GF-D8 (cell line): Measurements from ENCODE around the gene CTNNA1.

Experiments used
- DNase-seq: peaks from one replicate; lab custom pipeline; 2025; lab: John Stamatoyannopoulos, UW

Gene CTNNA1

DNA sequence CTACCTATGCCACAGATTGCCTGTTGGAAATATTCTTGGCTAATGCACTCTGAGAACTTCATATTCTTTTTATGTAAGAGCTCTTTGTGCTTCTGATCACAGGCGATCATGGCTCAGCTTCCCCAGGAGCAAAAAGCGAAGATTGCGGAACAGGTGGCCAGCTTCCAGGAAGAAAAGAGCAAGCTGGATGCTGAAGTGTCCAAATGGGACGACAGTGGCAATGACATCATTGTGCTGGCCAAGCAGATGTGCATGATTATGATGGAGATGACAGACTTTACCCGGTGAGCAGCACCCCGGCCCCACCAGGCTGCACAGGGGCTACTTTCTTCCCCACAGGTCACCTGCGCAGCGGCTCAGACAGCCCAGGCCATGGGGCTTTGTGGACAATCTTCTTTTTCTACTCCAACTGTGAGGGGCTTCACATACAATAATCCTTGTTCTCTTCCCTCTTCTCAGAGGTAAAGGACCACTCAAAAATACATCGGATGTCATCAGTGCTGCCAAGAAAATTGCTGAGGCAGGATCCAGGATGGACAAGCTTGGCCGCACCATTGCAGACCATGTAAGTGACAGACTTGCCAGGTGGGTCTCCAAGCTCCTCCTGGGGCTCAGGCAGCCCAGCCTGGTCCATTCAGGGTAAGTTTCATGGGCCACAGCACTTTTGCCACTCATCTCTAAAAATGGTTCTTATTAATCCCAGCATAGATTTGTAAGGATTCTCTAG is 177.3 kb downstream of the CTNNA1 start:
- DNase-seq = no peak

DNA sequence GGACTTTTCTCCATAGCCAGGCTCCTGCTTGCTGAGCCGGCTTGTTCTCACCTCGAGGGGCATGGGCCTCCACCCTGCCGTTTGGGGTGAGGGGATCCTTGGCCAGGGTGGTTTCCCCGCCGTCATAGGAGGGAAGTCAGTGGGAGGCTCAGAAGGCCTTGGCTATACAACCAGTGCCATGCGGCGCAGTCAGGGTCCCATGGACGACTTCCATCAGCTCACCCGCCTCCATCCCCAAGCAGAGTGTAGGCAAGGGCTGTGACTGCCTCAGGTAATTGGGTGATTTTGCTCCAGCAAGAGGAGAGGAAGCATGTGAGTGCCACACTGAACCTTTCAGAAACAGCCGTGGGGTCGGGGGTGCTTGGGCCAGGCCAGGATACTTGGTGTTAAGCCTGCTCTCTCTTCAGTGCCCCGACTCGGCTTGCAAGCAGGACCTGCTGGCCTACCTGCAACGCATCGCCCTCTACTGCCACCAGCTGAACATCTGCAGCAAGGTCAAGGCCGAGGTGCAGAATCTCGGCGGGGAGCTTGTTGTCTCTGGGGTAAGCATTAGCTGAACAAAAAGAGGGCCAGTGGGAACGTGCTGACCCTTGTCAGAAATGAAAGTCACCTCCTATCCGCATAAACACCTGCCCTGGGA is 179.1 kb downstream of the CTNNA1 start:
- DNase-seq = no peak

DNA sequence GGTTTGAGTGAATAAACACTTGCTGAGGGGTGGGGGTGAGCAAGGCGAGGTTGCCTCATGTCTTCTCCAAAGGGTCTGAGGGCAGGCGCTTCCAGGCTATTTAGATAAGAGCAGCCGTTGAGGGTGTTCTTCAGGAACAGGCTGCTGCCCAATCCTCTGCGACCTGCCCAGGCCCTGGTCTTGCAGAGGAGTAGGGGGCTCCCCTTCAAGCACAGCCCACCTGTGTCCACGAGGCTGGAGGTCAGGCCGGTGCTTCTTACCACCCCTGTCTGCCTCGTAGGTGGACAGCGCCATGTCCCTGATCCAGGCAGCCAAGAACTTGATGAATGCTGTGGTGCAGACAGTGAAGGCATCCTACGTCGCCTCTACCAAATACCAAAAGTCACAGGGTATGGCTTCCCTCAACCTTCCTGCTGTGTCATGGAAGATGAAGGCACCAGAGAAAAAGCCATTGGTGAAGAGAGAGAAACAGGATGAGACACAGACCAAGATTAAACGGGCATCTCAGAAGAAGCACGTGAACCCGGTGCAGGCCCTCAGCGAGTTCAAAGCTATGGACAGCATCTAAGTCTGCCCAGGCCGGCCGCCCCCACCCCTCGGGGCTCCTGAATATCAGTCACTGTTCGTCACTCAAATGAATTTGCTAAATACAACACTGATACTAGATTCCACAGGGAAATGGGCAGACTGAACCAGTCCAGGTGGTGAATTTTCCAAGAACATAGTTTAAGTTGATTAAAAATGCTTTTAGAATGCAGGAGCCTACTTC is 180.5 kb downstream of the CTNNA1 start:
- no peak for DNase-seq

DNA sequence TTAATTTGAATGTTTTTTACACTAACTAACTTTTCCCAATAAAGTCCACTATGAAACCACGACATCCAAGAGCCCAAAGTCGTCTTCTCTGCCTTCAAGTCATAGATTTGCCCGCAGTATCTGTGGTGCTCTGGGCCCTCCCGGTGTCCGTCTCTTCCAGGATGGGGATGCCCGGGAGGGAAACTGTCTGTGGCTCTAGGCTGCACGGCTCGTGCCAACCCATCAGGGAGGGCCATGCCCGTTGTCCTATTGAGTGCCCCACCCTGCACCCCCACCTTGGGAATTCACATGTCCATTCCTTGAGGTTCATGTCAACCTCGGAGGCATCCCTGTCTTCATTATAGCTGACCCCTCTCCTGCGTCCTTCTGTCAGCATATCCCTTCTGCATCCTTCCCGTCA is 181.7 kb downstream of the CTNNA1 start:
- no peak for DNase-seq

DNA sequence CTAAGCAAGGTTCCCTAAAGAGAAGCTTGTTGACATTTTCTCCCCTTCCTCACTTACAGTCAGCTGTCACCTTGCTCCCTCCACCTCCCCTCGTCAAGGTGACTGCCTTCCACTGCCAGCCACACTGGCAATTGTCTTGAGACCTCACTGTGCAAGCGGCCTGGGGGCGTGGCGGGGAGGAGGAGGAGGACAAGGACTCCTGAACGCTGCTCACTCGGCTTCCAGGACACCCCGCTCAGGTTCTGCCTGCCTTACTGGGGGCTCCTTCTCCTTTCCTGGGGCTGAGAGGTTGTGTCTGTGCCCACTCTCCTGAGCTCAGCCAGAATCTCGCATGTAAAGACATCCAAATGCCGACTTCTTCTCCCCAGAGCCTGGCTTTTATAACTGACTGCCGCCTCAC is 182.2 kb downstream of the CTNNA1 start:
- DNase-seq = no peak

DNA sequence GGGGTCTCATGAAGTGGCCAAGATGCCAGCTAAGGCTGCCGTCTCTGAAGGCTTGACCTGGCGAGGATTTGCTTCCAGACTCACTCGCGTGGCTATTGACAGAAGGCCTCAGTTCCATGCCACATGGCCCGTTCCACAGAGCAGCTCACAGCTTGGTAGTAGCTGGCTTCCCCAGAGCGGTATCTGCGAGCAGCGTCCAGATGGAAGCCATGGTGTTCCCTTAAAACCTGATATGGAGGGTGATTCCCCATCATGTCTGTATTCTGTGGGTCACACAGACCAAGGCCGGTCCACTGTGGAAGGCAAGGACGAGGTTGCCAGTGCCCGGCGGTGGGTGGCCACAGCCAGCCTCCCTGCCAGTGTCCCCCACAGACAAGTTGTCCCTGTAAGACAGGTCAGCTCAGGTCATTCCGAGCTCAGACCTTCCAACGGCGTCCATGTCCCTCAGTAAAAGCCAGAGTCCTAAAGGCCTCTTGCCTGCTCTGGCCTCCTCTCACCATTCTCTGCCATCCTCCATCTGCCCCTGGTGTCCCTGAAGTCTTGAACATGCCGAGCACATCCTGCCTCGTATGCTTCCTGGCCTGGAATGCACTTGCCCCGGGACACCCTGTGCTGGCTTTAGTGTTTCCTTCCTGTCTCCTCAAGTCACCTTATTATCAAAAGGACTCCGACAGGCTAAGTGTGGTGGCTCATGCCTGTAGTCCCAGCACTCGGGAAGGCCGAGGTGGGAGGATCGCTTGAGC is 183.2 kb downstream of the CTNNA1 start:
- DNase-seq = no peak

DNA sequence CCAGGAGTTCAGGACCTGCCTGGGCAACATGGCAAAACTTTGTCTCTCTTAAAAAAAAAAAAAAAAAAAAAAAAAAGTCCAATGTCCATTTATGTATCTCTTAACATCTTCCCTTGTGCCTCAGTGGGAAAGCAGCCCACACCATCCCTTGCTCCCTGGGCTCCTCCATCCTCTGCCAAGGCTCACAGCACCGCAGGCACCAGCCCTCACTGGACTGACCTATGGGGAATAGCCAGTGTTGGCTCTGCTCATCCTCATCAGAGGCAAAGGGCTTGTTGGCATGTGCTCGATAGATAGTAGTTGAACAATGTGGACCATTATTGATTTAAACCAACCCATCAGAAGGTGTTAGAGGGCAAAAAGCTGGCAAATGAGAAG is 183.7 kb downstream of the CTNNA1 start:
- no peak for DNase-seq

DNA sequence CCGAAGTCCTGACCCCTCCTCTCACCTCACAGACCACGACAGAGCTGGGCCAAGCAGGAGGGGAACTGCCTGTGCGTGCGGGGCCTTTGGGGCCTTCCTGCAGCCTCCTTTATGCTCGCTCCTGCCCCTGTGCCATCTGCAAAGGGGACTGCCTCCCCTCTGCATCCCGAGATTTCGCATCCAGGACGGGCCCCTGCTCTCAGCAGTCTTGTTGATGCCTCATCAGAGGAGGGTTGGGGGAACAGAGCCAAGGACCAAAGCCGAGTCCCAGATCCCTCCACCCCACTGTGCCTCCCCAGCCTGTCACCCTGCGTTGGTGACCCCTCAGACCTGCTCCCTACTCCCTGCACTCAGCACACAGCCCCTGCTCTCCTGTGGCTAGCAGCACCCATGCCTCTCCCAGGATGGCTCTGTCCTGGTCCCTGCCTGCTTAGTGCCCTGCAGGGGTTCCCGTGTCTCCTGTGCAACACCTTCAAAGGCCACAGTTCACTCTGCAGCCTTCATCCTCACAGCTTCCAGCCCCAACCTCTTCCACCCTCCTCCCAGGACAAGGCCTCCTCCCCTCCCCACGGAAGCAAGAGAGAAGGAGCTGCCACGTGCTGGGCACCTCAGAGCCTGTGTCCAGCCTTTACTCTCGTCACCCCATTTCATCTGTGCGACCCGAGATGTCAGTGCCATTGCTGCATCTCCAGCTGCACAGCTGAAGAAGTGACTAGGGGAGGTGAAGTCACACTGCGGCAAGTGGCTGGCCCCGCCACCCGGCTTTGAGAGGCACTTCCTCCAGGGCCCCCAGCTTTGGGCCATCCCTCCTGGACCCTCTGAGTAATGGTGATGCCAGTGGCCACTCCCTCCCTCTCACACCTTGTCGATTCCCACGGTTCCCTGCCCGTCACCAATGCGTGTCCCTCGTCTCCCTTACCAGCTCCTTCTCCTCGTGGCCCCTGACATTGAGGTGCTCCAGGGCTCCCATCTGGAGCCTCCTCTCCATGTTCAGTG is 184.5 kb downstream of the CTNNA1 start:
- no peak for DNase-seq

DNA sequence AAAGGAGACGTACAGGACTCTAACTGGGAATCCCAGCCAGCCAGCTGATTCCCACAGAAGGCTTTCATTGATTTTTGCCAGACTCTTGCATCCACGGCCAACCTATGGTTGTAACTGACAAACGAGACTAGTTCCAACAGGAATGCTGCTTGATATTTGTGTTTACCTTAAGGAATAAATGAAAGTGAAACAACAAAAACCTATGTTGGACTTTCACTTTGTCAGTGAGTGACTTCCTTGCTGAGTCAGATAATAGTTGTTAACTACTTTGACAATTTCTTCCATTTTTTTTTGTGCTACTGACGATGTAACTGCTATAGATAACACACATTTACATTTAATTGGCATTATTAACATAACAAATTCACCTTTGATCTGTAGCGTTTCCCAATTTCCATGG is 185.3 kb downstream of the CTNNA1 start:
- DNase-seq = no peak

DNA sequence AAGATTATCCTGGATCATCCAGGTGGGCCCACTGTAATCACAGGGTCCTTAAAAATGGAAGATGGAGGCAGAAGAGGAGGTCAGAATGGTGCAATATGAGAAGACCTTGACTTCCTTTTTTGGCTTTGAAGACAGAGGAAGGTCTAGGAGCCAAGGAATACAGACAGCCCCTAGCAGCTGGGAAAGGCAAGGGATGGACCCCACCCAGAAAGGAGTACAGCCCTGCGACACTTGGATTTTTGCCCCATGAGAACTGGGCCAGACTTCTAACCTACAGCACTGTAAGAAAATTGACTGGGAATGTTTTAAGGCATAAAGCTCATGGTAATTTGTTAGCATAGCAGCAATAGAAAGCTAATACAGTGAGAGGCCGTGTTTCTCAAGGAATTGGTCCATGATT is 188.8 kb downstream of the CTNNA1 start:
- DNase-seq = no peak

DNA sequence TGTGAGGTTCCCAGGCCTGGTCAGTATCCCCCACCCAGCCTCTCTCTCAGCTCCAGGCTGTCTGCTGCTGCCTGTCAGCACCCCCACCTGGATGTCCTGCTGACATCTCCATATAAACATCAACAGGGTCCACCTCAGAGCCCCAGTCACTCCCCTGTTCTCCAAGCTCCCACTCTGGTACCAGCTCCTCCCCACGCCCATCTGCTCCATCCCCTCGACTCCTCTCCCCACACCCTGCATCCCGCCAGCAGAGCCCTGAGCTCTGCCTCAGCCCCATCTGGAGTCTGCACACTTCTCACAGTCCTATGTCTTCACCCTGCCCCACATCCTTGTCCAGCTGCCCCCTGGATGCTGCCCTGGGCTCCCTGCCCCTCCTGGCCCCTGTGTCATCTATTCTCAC is 189.6 kb downstream of the CTNNA1 start:
- no peak for DNase-seq

DNA sequence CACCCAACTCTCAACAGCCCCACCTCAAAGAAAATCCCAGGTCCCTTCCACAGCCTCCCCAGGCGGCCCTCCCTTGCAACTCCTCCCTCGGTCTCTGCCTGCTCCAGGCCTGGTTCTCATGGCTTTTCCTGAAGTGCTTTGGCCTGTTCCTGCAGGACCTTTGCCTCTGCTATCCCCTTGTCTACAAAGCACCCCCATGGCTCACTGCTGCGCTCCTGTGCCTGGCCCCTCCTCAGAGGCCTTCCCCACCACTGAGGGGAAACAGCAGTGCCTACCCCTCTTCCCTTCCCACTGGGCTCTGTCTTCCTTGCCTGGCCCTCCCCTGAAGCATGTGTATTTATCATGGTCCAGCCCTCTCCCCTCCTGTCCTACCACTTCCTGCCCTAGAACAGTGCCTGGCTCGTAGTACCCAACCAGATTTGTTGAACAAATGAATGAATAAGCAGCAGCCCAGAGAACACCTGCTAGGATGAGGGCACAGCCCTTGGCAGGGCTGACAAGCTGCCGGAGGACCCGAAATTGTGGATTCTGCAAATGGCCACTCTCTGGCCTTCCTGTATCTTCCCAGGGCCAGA is 190.5 kb downstream of the CTNNA1 start:
- DNase-seq = no peak

DNA sequence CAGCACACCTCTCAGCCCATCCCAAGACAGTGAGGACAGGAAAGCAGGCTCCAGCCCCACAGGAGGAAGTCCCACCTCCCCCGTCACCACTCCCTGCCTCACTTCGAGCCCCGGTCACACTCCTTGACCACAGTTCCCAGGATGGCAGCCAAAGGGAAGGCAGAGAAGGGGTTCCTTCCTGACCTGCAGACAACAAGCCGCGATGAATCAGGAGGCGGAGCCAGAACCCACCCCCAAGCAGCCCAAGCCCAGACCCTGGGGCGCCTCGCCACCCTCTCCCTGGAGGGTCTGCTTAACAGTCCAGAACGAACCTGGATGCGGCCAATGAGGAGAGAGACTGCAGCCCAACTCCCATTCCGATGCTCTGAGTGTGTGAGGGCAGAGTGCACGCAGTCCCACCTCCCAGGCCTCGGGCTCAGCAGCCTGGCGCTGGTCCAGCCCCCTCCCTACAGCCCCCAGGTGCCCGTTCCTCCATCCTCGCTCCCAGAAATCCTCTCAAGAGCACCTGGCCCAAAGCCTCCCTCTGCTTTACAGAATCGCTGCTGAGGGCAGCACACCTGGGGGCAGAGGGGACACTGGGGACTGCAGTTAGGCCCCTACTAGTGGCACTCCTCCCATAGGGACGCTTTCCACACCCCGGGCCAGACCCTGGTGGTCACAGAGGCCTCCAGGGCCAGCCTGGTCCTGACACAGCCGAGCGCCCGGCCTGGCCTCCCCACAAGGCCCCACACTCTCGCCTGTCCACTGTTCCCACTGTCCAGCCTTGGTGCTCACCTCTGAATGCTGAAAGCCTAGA is 191.5 kb downstream of the CTNNA1 start:
- no peak for DNase-seq

DNA sequence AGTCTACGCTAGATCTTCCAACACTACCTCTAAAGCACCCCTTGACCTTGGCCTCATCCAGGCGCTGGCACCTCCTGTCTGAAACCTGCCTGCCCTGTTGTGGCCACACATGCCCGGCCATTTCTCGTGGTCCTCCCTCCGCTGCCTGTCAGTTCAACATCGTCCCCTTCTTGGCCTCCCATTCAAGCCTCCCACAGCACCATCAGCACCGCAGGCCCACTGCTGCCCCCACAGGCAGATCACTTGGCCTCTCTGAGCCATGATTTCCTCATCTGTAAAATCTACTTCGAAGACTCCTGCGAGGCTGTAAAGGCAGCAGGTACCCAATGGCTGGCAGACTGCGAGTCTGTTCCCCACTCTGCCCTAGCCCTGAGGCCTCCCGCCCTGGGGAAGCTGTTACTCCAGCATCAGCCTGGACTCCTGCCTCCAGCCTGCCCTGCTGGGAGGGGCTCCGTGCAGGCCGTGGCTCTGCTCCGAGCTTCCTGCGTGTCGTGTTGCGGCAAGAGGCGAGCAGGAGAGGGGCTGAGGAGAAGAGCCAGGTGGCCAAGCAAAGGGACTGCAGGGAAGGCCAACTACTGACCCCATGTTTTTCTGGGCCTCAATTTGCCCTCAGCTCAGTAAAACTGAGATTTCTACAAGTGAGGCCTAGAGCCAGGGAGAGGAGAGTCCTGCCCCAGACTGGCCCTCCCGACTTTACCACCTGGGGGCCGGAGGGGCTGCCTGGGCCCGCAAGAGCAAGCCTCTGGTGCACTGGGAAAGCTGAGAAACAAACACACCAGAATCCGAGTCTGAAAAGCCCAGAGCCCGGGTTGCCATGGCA is 192.4 kb downstream of the CTNNA1 start:
- DNase-seq = no peak

DNA sequence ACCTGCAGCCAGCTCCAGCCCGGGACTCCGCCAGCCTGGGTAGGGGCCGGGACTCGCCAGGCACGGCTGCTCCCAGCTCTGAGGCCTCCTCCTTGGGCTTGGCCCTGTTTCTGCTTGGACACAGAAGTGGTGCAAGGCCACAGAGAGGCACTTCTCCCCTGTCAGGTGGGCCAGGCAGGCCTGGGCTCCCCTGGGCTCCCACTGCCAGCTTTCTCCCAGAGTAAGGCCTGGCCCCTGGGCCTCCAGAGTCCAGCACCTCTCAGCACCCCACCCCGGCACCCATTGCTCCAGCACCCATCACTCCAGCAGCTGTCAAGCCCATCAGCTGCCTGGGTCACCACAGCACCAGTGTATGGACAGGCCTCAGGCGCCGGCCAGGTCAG is 193.0 kb downstream of the CTNNA1 start:
- no peak for DNase-seq

DNA sequence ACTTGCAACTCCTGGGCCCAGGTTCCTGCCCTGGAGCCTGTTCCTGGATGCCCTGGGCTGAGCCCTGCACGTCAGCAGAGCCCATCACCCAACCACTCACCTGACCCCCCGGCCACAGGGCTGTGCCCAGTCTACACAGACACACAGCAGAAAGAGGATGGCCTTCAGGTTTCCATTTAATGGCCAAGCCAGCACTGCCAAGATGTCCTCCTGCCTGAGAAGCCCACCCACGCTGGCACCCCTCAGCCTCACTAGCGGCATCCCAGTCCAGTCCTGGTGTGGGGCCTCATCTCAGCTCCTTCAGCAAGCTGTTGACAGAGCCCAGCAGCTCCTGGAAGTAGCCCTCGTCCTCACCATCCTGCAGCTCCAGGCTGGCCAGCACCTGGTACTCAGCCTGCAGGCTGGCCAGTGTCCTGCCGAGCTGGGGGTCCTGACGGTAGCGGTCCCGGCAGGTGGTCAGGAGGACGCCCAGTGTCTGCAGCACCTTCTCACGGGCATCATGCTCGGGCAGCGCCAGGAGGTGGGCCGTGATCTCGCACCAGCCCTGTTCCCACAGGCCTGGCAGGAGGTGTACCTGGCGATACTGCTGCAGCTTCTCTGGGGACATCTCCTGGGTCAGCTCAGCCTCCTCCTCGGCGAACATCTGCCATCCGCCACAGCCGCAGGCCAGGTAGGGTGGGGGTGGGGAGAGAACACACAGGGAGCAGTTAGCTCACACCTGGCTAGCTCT is 193.8 kb downstream of the CTNNA1 start:
- DNase-seq = no peak

DNA sequence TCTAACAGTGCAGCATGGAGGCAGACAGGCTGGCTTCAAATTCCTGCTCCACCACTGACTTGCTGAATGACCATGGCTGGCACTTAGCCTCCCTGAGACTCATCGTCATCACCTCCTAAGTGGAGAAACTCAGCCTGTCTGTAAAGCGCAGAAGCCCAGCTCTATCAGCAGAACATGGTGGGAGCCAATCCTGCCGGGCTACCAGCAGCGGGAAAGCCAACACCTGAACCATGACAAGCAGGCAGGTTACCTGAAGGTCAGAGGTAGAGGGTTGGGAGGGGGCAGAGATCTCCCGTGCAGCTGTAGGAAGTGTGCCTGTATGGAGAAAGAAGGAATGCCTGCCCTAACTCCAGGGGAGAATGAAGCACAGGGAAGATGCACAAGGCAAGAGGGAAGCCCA is 194.6 kb downstream of the CTNNA1 start:
- no peak for DNase-seq

DNA sequence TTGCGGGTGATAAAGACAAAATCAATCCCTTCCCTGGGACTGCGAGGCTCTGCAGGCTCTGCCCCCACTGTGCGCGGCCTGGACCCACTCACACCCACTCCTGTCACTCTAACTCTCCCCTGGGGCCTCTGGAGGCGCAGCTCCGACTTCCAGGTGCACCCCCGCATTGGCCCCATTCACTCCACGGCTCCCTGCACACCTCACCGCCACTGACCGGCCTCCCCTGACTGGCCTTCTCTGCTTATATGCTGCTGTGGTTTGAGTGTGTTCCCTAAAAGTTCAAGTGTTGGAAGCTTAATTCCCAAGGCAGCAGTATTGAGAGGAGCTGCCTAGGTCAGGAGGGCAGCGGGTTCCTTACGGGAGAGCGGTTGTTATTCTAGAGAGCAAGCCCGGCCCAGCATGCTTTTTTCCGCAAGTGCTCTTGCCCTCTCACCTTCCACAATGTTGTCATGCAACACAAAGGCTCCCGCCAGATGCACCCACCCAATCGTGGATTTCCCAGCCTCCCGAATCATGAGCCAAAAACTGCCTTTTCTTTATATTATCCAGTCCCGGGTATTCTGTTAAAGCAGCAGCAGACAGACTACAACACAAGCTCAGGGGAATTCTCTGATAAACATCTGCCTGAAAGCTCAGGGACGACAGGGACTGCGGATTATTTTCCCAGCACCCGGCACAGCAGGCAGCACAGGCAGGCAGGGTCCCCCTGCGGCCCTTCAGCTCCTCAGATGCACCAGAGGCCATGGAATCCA is 195.4 kb downstream of the CTNNA1 start:
- no peak for DNase-seq
